Stomach smooth muscle (tissue), 2 donors: ENCODE measurements around the gene IL10RA.

Experiments used
- H3K27ac ChIP-seq: one replicate; pipeline ENCODE4 v1.7.0; 2013; ENCODE audit warnings: mild to moderate bottlenecking, low read length, inconsistent platforms
- H3K27me3 ChIP-seq, 2 donors: one replicate each; pipeline ENCODE4 v1.7.0; 2013; ENCODE audit warnings: low read length in 2 of 2; ENCODE audit not compliant: insufficient read depth in 2 of 2, control insufficient read depth in 1 of 2
- H3K36me3 ChIP-seq, 2 donors: one replicate each; pipeline ENCODE4 v1.7.0; 2013; ENCODE audit warnings: low read length in 2 of 2; ENCODE audit not compliant: control insufficient read depth in 2 of 2, insufficient read depth in 2 of 2
- H3K4me1 ChIP-seq: one replicate; pipeline ENCODE4 v1.7.0; 2013; ENCODE audit warnings: low read length; ENCODE audit not compliant: control insufficient read depth, insufficient read depth
- H3K4me3 ChIP-seq, 2 donors: one replicate each; pipeline ENCODE4 v1.7.0; 2013; ENCODE audit warnings: low read length in 2 of 2
- H3K9ac ChIP-seq, 2 donors: one replicate each; pipeline ENCODE4 v1.7.0; 2013; ENCODE audit warnings: low read length in 2 of 2, mild to moderate bottlenecking in 1 of 2
- H3K9me3 ChIP-seq, 2 donors: one replicate each; pipeline ENCODE4 v1.7.0; 2013; ENCODE audit warnings: low read length in 2 of 2; ENCODE audit not compliant: control insufficient read depth in 2 of 2
- donor health status: healthy.
- donor health status: Pancreatic carcinoma.

IL10RA gene

GRCh38 chr11:118021146-118021545 lies 35.0 kb downstream of the IL10RA start:
- Histone ChIP-seq H3K4me1 (no peaks in the 10 kb centered on the region), H3K4me3 (no peak overlapping the region), H3K36me3 (no peaks in the 10 kb centered on the region), H3K27me3 (peaks cover 0 to 2% of the 10 kb centered on the region in 2 donors), H3K27ac (no peak overlapping the region), H3K9ac (no peak overlapping the region), H3K9me3 (no peaks in the 10 kb centered on the region)

- H3K4me3 ChIP-seq = no peak overlapping the region
- H3K4me1 ChIP-seq = no peaks in the 10 kb centered on the region
- no peaks in the 10 kb centered on the region for H3K36me3 ChIP-seq
- H3K27me3 ChIP-seq = peaks cover 0 to 2% of the 10 kb centered on the region in 2 donors
- H3K9me3 ChIP-seq = no peaks in the 10 kb centered on the region
- H3K27ac ChIP-seq = no peak overlapping the region
- no peak overlapping the region for H3K9ac ChIP-seq
Measured at GRCh38 chr11:118027694-118028093, 41.5 kb downstream of the IL10RA start.

DNA sequence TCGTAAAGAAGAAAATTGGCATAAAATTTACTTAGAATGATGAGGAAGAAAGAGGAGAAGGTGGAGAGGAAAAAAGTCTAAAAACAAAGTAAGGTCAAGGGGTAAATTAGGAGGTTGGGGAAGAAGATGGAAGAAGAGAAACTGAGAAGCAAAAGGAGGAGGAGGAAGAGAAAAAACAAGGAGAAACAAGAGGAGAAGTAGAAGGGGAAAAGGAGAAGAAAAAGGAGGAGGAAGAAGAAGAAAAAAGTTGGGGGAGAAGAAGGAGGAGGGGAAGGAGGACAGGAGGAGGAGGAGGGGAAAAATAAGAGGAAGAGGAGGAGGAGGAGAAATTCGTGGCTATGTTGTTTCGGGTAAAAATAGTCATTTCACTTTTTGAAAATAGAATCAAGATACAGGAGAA lies 42.4 kb downstream of the IL10RA start:
- H3K36me3 ChIP-seq = no peaks in the 10 kb centered on the region
- H3K4me3 ChIP-seq = no peak overlapping the region
- no peak overlapping the region for H3K9ac ChIP-seq
- H3K27ac ChIP-seq = no peak overlapping the region
- H3K27me3 ChIP-seq = peaks cover 0 to 2% of the 10 kb centered on the region in 2 donors
- no peaks in the 10 kb centered on the region for H3K9me3 ChIP-seq
- H3K4me1 ChIP-seq = no peaks in the 10 kb centered on the region

DNA sequence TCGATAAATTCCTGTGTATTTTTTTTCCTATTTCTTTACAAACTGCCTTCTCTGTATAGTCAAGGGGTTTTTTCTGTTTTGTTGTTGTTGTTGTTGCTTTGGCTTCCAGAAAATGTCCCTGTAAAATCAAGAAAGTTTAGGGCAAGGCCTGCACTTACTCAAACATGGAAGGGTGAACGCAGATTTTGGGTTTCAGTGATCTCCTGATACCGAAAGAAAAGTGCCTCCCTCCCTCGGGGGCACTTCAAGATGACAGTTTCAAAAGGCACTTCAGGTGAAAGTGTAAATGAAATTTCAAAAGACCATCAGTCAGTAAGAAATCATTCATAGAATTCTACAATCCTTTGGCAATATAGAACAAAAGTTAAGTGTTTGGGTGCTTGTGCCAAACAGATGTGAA lies 47.2 kb downstream of the IL10RA start:
- Histone ChIP-seq H3K27ac (no peak overlapping the region), H3K27me3 (peaks cover 2% of the 10 kb centered on the region in 2 donors), H3K4me3 (no peak overlapping the region), H3K4me1 (no peaks in the 10 kb centered on the region), H3K36me3 (no peaks in the 10 kb centered on the region), H3K9me3 (no peaks in the 10 kb centered on the region), H3K9ac (no peak overlapping the region)

DNA sequence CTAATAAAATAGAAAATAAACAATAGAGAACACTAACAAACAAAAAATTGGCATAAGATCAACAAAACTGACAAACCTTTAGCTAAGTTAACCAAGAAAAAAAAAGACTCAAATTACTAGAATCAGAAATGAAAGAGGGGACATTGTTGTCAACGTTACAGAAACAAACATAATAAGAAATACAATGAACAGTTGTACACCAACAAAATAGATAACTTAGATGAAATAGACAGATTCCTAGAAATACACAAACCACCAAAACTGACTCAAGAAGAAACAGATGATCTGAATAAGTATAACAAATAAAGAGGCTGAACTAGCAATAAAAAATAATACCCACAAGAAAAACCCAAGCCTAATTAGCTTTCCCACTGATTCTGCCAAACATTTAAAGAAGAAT lies 55.9 kb downstream of the IL10RA start:
- no peaks in the 10 kb centered on the region for H3K9me3 ChIP-seq
- peaks cover 0 to 2% of the 10 kb centered on the region in 2 donors for H3K27me3 ChIP-seq
- H3K36me3 ChIP-seq = no peaks in the 10 kb centered on the region
- H3K27ac ChIP-seq = no peak overlapping the region
- no peaks in the 10 kb centered on the region for H3K4me1 ChIP-seq
- H3K4me3 ChIP-seq = no peak overlapping the region
- H3K9ac ChIP-seq = no peak overlapping the region

- Histone ChIP-seq H3K9ac (no peak overlapping the region), H3K36me3 (no peaks in the 10 kb centered on the region), H3K4me3 (no peak overlapping the region), H3K9me3 (no peaks in the 10 kb centered on the region), H3K27me3 (no peaks in the 10 kb centered on the region), H3K27ac (no peak overlapping the region), H3K4me1 (no peaks in the 10 kb centered on the region)
Measured at GRCh38 chr11:118042796-118043195, 56.6 kb downstream of the IL10RA start.

- Histone ChIP-seq H3K4me1 (no peaks in the 10 kb centered on the region), H3K9me3 (no peaks in the 10 kb centered on the region), H3K4me3 (no peak overlapping the region), H3K9ac (no peak overlapping the region), H3K27me3 (no peaks in the 10 kb centered on the region), H3K36me3 (no peaks in the 10 kb centered on the region), H3K27ac (no peak overlapping the region)
Measured at GRCh38 chr11:118045191-118045590, 59.0 kb downstream of the IL10RA start.

DNA sequence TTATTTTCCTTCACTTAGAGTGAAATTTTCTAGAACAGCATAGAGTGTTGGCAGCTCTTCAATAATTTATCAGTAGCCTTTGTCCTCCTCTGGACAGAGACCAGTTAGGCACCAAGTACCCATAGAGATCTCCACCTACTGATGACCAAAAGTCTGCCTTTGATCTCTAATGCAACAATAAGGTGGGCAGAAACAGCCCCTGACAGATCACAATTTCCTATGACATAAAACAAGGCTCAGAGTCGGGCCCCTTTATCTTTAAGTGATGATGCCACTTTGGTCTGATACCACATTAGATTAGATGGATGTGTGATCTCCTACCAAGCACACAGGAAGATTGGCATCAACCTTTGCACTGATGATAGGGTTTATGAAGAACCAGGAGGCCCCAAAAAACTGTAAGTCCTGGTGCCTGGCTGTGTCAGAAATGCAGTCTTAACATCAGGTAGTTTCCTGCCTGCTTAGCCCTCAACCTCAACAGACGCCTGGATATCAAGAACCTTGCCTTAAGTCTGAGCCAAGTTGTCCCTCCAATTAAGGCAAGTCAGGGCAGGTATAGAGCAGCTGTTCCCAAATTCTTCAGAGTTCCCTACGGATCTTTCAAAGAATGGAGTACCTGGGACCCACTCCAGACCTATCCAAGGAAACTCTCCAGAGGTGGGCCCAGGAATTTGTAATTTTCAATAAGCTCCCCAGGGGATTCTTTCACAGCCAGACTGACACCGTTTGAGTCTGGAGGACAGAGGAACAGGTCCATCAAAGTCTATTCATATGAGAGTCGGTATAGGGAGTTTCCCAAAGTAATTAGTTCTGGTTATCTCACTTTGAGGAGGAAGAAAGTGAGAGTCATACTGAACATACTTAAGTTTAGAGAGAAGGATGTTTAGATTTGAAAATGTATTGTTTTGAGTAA lies 60.1 kb downstream of the IL10RA start:
- Histone ChIP-seq H3K36me3 (no peaks in the 10 kb centered on the region), H3K4me3 (no peak overlapping the region), H3K9ac (no peak overlapping the region), H3K27me3 (no peaks in the 10 kb centered on the region), H3K9me3 (no peaks in the 10 kb centered on the region), H3K4me1 (no peaks in the 10 kb centered on the region), H3K27ac (no peak overlapping the region)

GRCh38 chr11:118046964-118047700 lies 60.9 kb downstream of the IL10RA start:
- no peak overlapping the region for H3K4me3 ChIP-seq
- H3K4me1 ChIP-seq = peaks cover 1% of the 10 kb centered on the region
- no peak overlapping the region for H3K9ac ChIP-seq
- H3K27ac ChIP-seq = no peak overlapping the region
- H3K27me3 ChIP-seq = no peaks in the 10 kb centered on the region
- no peaks in the 10 kb centered on the region for H3K36me3 ChIP-seq
- no peaks in the 10 kb centered on the region for H3K9me3 ChIP-seq

GRCh38 chr11:118047749-118048148 lies 61.6 kb downstream of the IL10RA start:
- H3K4me1 ChIP-seq = peaks cover 2% of the 10 kb centered on the region
- H3K9me3 ChIP-seq = no peaks in the 10 kb centered on the region
- H3K4me3 ChIP-seq = no peak overlapping the region
- H3K27ac ChIP-seq = no peak overlapping the region
- no peaks in the 10 kb centered on the region for H3K36me3 ChIP-seq
- H3K27me3 ChIP-seq = no peaks in the 10 kb centered on the region
- H3K9ac ChIP-seq = no peak overlapping the region
